ENCODE results near the gene HLCS.

HLCS gene

GRCh38 chr21:36735724-36736320 lies 230.6 kb downstream of the HLCS start:
- Histone ChIP-seq H3K36me3 (ENCODE audit: insufficient read depth, low read length) (no peaks in the 10 kb centered on the region), H3K4me3 (ENCODE audit: low read length) (no peak overlapping the region), H3K27me3 (ENCODE audit: insufficient read depth, low read length) (no peaks in the 10 kb centered on the region), H3K9ac (ENCODE audit: low read depth, low read length) (no peak overlapping the region), H3K9me3 (ENCODE audit: insufficient read depth, low read depth, low read length) (no peaks in the 10 kb centered on the region), H3K4me1 (ENCODE audit: insufficient read depth, low read length) (no peaks in the 10 kb centered on the region), H3K27ac (ENCODE audit: low read depth, low read length) (no peak overlapping the region)
- 90% methylated on average over 15 of the region's 15 CpGs for WGBS

GRCh38 chr21:36735201-36735515 lies 231.3 kb downstream of the HLCS start:
- H3K9me3 ChIP-seq (ENCODE audit: insufficient read depth, low read depth, low read length), result no peaks in the 10 kb centered on the region
- H3K4me3 ChIP-seq (ENCODE audit: low read length), result no peak overlapping the region
- 68% methylated on average over 4 of the region's 4 CpGs for WGBS
- no peaks in the 10 kb centered on the region for H3K27me3 ChIP-seq (ENCODE audit: insufficient read depth, low read length)
- H3K9ac ChIP-seq (ENCODE audit: low read depth, low read length), result no peak overlapping the region
- H3K27ac ChIP-seq (ENCODE audit: low read depth, low read length), result no peak overlapping the region
- no peaks in the 10 kb centered on the region for H3K36me3 ChIP-seq (ENCODE audit: insufficient read depth, low read length)
- no peaks in the 10 kb centered on the region for H3K4me1 ChIP-seq (ENCODE audit: insufficient read depth, low read length)

DNA sequence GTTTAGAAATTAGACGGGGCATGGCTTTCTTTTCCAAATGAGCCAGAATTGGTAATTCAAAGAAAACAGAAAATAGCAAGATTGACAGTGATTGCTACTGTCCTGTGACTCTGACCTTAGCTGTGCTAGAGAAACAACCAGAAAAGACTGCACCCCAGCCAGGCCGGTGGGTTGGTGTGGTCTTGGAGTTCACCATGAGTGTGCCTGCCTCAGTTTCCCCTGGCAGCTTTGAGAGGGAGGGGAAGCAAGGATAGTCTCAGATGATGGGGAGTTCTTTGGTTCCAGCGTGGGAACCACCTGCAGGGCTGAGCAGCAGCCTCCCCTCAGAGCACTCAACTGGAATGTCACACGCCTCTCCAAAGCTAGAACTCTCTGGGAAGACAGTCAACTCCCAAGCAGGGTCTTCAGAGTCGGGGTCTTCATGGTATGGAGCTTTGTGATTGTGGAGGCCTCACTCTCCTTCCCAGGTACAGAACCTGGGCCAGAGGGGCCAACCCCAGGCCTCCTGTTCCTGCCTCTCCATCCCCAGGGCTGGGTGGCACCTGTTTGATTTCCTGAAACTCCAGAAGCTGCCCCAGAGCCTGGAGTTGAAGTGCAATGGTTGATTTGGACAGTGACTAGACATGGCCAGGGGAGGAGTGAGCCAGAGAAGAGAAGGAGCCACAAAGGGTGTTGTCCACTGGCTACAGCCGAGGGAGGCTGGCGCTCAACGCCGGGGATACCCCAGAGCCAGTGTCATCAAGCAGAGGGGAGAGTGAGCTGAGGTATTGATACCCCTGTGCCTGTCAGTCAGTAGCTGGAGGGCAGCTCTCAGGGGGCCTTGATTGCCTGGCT lies 231.9 kb downstream of the HLCS start:
- Histone ChIP-seq H3K27me3 (ENCODE audit: insufficient read depth, low read length) (no peaks in the 10 kb centered on the region), H3K9ac (ENCODE audit: low read depth, low read length) (no peak overlapping the region), H3K36me3 (ENCODE audit: insufficient read depth, low read length) (no peaks in the 10 kb centered on the region), H3K4me1 (ENCODE audit: insufficient read depth, low read length) (no peaks in the 10 kb centered on the region), H3K9me3 (ENCODE audit: insufficient read depth, low read depth, low read length) (no peaks in the 10 kb centered on the region), H3K27ac (ENCODE audit: low read depth, low read length) (no peak overlapping the region), H3K4me3 (ENCODE audit: low read length) (no peak overlapping the region)
- 93% methylated on average over 9 of the region's 9 CpGs for WGBS

GRCh38 chr21:36733857-36734256 lies 232.6 kb downstream of the HLCS start:
- Histone ChIP-seq H3K4me1 (ENCODE audit: insufficient read depth, low read length) (no peaks in the 10 kb centered on the region), H3K9me3 (ENCODE audit: insufficient read depth, low read depth, low read length) (no peaks in the 10 kb centered on the region), H3K36me3 (ENCODE audit: insufficient read depth, low read length) (no peaks in the 10 kb centered on the region), H3K27ac (ENCODE audit: low read depth, low read length) (no peak overlapping the region), H3K4me3 (ENCODE audit: low read length) (no peak overlapping the region), H3K9ac (ENCODE audit: low read depth, low read length) (no peak overlapping the region), H3K27me3 (ENCODE audit: insufficient read depth, low read length) (no peaks in the 10 kb centered on the region)
- WGBS, result 89% methylated on average over 6 of the region's 6 CpGs

GRCh38 chr21:36732761-36733160 lies 233.7 kb downstream of the HLCS start:
- H3K27me3 ChIP-seq (ENCODE audit: insufficient read depth, low read length), result no peaks in the 10 kb centered on the region
- H3K4me3 ChIP-seq (ENCODE audit: low read length), result no peak overlapping the region
- H3K9me3 ChIP-seq (ENCODE audit: insufficient read depth, low read depth, low read length), result no peaks in the 10 kb centered on the region
- H3K4me1 ChIP-seq (ENCODE audit: insufficient read depth, low read length), result no peaks in the 10 kb centered on the region
- WGBS, result 87% methylated on average over 7 of the region's 7 CpGs
- no peak overlapping the region for H3K27ac ChIP-seq (ENCODE audit: low read depth, low read length)
- no peaks in the 10 kb centered on the region for H3K36me3 ChIP-seq (ENCODE audit: insufficient read depth, low read length)
- H3K9ac ChIP-seq (ENCODE audit: low read depth, low read length), result no peak overlapping the region

GRCh38 chr21:36732217-36732616 lies 234.3 kb downstream of the HLCS start:
- Histone ChIP-seq H3K4me1 (ENCODE audit: insufficient read depth, low read length) (no peaks in the 10 kb centered on the region), H3K9me3 (ENCODE audit: insufficient read depth, low read depth, low read length) (no peaks in the 10 kb centered on the region), H3K27me3 (ENCODE audit: insufficient read depth, low read length) (no peaks in the 10 kb centered on the region), H3K27ac (ENCODE audit: low read depth, low read length) (no peak overlapping the region), H3K9ac (ENCODE audit: low read depth, low read length) (no peak overlapping the region), H3K4me3 (ENCODE audit: low read length) (no peak overlapping the region), H3K36me3 (ENCODE audit: insufficient read depth, low read length) (no peaks in the 10 kb centered on the region)
- 86% methylated on average over 14 of the region's 14 CpGs for WGBS

- Histone ChIP-seq H3K4me3 (ENCODE audit: low read length) (no peak overlapping the region), H3K4me1 (ENCODE audit: insufficient read depth, low read length) (no peaks in the 10 kb centered on the region), H3K27me3 (ENCODE audit: insufficient read depth, low read length) (no peaks in the 10 kb centered on the region), H3K27ac (ENCODE audit: low read depth, low read length) (no peak overlapping the region), H3K9me3 (ENCODE audit: insufficient read depth, low read depth, low read length) (no peaks in the 10 kb centered on the region), H3K9ac (ENCODE audit: low read depth, low read length) (no peak overlapping the region), H3K36me3 (ENCODE audit: insufficient read depth, low read length) (no peaks in the 10 kb centered on the region)
- WGBS, result 93% methylated on average over 30 of the region's 30 CpGs
These were observed 235.9 kb downstream of the HLCS start for GRCh38 chr21:36730291-36731281.

- H3K4me1 ChIP-seq (ENCODE audit: insufficient read depth, low read length), result no peaks in the 10 kb centered on the region
- H3K9ac ChIP-seq (ENCODE audit: low read depth, low read length), result no peak overlapping the region
- no peaks in the 10 kb centered on the region for H3K36me3 ChIP-seq (ENCODE audit: insufficient read depth, low read length)
- H3K27me3 ChIP-seq (ENCODE audit: insufficient read depth, low read length), result no peaks in the 10 kb centered on the region
- no peaks in the 10 kb centered on the region for H3K9me3 ChIP-seq (ENCODE audit: insufficient read depth, low read depth, low read length)
- WGBS, result 92% methylated on average over 18 of the region's 18 CpGs
- no peak overlapping the region for H3K4me3 ChIP-seq (ENCODE audit: low read length)
- H3K27ac ChIP-seq (ENCODE audit: low read depth, low read length), result no peak overlapping the region
These were observed 237.0 kb downstream of the HLCS start for GRCh38 chr21:36729310-36729970.

DNA sequence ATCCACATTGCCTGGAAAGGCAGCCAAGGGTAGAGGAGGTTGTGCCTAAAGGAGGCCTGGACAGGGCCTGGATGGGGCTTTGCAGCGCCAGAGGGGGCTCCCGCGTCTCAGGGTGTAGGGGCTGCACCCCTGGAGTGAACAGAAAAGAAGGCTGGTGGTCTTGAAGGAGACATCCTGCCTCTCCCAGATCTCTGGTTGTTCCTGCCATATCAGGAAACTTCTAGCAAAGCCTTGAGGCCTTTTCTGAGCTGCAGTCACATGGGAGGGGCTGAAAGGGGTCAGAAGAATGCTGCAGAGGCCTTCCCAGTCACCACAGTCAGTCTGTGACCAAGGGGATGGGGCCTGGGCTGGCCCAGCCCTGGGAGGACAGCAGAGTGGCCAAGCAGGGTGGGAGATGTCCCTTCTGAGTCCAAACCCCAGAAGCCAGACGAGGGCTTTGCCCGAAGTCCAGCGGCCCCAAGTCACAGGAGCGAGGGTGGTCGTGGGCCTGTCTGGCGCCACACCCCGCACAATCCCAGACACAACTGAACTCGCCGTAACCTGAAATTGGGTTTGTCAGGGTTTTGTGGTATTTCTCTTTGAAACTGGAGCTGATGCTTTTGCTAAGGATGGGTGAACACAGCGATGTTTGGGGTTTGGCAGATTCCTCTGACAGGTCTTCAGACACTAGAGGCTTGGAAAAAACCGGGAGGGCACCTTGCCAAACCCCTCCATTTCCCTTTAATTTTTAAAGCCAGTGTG lies 237.9 kb downstream of the HLCS start:
- Histone ChIP-seq H3K9ac (ENCODE audit: low read depth, low read length) (no peak overlapping the region), H3K27me3 (ENCODE audit: insufficient read depth, low read length) (no peaks in the 10 kb centered on the region), H3K4me1 (ENCODE audit: insufficient read depth, low read length) (no peaks in the 10 kb centered on the region), H3K36me3 (ENCODE audit: insufficient read depth, low read length) (no peaks in the 10 kb centered on the region), H3K9me3 (ENCODE audit: insufficient read depth, low read depth, low read length) (no peaks in the 10 kb centered on the region), H3K27ac (ENCODE audit: low read depth, low read length) (no peak overlapping the region), H3K4me3 (ENCODE audit: low read length) (no peak overlapping the region)
- WGBS, result 93% methylated on average over 14 of the region's 14 CpGs

- H3K36me3 ChIP-seq (ENCODE audit: insufficient read depth, low read length), result no peaks in the 10 kb centered on the region
- no peaks in the 10 kb centered on the region for H3K4me1 ChIP-seq (ENCODE audit: insufficient read depth, low read length)
- H3K9me3 ChIP-seq (ENCODE audit: insufficient read depth, low read depth, low read length), result no peaks in the 10 kb centered on the region
- H3K4me3 ChIP-seq (ENCODE audit: low read length), result no peak overlapping the region
- no peak overlapping the region for H3K27ac ChIP-seq (ENCODE audit: low read depth, low read length)
- 86% methylated on average over 6 of the region's 6 CpGs for WGBS
- no peaks in the 10 kb centered on the region for H3K27me3 ChIP-seq (ENCODE audit: insufficient read depth, low read length)
- H3K9ac ChIP-seq (ENCODE audit: low read depth, low read length), result no peak overlapping the region
These were observed 238.6 kb downstream of the HLCS start for GRCh38 chr21:36727866-36728265.
